Stimulated activated CD8-positive, alpha-beta memory T cell treated with anti-CD3 and anti-CD28 coated beads, Interleukin-2, amount 100 ng/mL, for 48 hours (primary cell): Measurements from ENCODE around the gene PAH.

Source experiments
- DNase-seq, 2 donors: peaks; one replicate each; pipeline ENCODE4 v3.0.0-alpha.2; 2020; ENCODE audit warnings: low read depth in 2 of 2

PAH gene

DNA sequence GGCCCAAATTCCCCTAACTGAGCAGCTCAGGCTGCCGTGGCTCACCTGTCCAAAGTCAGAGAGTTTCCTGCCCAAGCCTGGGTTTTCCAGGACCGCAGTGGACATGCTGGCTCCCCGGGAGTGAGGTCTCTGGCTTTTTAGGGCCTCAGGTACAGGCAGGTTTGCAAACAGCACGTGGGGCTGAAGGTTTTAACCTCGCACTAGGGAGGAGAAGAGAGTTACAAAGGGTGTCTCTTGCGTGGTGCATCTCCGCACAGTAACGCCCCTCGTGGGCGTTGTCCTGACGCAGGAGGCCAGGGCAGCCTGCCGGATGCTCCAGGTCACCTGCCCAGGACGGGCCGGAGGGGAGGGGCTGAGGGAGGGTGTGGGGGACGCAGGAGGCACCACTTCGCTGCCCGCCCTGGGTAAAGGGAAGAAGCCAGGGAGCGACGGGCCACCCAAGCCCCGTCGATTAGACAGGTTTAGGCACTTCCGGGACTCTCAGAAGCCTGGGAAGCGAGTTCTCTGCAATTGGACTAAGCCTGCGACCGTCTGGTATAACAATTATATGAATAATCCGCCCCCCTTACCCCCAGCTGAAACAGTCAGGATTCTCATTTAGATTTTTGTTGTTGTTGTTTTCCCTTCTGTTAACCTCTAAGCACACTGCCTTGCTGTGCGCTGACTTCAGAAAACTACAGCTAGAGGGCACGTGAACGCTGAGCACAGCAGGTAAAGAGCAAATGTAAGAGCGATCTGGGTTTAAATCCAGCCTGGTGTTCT lies at the start of gene PAH:
Gene PAH (minus strand): TSS at position 219 of the 762 bp plus-strand sequence. CDS start 114 bp downstream, at position 105.
- peak in 1 of 2 donors; percentile 6 for DNase-seq

DNA sequence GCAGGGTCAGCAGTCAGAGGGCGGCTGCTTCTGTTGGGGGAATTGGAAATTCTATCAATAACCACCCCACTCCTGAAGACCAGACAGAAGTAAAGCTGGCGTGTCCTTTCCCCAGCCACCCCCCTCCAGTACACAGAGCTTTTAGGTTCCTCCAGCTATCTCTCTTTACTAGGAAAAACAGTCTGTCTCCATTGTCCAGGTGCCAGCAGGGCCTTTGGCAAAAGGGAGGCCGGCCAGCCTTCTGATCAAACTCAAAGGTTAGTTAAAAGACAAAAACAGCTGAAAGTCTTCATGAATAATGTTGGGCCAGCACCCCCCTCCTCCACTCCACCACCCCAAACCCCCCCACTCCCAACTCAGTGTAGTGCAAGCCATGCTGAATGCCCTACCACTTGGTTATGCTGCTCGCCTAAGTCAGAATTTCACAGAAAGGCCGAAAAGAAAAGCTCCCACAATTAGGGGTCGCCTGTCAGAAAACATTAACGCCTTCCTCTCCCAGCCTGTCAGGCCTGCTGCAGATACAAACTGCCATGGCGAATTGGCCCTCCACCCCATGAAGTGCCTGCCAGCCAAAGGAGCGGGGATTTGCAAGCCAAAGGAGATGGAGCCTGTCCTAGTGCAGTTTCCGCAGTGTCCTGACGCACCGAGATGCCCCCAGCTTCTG lies 49.3 kb upstream of the PAH start:
- no peak for DNase-seq

DNA sequence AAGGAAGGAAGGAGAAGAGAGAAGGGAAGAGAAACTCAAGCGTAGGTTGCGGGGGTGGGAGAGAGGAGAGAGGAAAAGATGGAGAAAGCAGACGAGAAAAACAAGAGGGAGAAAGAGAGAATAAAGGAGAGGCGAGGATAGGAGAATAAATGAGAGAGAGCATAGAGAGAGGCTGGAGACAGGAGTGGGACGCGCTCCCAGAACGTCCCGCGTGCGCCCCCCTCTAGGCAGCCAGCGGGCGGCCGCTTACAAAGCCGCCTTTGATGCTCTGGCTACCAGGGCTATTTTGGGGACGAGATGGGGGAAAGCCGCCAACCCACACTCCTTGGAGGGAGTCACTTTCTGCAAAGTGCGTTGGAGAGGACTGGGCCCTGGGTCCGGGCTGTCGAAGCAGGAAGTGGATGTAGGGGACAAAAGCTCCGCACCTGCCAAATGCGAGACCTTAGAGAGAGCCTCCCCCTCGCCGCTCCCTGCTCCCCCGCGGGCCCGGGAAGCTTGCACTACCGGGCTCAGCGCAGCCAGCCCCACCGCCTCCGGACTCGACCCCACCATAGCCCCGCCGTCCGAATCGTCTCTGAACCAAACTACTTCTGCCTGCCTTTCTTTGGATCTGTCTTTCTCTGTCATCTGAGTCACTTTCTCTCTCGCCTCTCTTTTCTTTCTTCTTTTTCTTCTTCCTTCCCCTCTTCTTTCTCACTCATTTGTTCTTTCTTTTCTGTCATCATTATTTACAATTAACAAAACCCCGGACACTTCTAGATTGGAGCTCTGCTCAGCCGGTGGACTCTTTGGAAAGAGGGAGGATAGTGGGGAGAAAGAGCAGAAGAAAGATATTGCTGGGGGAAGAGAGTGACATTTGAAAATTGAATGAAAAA lies 48.5 kb upstream of the PAH start:
- no peak for DNase-seq

DNA sequence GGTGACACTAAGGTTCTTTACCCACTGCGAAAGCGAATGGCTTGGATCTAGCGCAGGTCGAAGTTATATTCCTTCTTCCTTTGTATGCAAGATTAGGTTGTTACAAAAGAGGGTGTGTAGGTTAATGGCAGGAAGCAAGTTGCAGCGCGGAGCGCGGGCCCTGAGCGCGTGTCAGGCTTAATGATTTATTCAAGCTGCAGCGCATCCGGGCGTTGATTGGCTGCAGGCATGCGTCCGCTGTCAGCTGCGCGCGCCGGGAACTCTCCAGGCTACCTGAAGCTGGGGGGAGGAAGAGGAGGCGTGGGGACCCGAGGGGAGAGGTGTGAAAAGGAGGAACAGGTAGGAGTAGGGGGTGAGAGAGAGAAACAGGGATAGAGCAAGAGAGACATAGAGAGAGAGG lies 47.8 kb upstream of the PAH start:
- DNase-seq: no peak

- DNase-seq: no peak
Observed at GRCh38 chr12:102963796-102964195, 46.8 kb upstream of the PAH start.

DNA sequence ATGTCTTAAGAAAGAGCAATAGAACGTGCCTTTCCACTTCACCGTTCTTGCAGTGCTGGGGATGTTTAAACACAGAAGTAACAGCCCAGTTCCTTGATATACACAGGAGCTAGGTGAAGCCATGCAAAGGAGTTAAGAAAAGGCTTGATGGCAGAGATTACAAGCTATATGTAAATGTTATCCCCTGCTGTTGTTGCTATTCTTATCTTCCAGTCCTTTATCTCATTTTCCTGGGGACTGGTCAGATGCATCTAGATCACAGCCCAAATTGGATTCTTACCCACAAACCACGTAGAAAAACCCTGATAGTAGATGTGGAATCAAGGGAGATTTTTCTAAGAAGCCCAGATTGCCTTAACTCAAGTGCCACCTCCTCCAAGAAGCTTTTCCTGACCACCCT lies 45.9 kb upstream of the PAH start:
- no peak for DNase-seq

DNA sequence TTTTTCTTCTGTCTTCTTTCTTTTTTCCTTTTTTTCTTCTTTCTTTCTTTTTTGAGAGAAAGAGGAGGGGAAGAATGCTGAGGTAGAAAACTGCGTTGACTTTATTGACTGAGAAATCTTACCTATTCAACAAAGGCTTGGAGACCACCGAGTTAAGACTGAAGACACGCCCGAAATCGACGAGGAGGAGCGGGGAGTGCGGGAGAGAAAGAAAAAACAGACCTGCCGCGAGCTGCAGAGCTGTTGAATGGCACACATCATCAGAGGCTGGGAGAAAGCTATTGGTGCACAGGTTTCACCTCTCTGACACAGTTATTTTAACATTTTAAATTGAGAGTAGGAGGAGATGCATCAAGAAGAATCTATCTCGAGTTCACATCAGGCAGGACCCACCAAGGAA lies 45.5 kb upstream of the PAH start:
- no peak for DNase-seq

DNA sequence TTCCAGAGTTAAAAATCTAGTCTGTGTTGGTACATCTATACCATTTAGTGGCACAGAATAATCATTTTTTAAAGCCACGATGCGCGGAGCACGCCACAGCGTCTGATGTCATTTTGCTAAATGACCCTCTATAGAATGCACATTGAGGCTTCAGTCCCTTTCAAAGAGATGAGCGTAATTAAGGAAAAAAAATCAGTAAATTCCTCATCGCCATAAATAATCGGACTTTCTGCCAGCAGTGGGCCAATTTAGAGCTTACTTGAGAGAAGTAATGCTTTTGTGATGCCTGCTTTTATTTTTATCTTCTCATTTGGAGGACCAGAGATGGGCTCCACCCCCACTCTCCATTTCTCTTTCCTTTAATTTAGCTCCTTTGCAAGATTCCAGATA lies 44.4 kb upstream of the PAH start:
- DNase-seq: no peak

DNA sequence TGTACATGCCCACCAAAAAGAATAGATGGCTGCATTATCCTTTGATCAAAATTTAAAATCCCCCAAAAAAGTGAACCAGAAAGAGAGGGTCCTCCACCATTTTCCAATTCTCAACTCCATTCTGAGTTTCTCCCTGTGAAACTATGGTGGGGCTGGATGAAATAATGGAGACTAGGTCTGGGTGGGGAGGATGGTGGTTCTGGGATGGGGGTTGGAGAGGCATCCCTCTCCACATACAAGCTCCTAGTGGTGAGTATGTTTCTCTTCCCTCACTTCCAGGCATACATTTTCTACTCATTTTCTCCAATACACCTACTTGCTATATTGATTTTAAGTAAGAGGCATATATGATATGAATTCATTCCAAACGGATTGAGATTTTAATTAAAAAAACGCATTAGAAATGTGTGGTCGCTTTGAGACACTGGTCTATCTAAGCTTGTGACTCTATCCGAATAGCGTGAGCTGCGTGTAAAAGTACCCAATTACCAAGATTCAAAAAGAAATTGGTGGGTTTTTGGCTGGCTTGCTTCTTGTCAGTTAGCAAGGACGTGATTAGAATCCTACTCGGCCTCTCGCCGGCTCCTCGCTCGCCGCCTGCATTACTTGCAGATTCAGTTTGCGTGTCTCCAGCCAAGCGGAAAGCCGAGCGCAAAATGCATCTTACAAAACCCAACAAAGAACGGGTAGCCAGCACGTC lies 43.9 kb upstream of the PAH start:
- no peak for DNase-seq

DNA sequence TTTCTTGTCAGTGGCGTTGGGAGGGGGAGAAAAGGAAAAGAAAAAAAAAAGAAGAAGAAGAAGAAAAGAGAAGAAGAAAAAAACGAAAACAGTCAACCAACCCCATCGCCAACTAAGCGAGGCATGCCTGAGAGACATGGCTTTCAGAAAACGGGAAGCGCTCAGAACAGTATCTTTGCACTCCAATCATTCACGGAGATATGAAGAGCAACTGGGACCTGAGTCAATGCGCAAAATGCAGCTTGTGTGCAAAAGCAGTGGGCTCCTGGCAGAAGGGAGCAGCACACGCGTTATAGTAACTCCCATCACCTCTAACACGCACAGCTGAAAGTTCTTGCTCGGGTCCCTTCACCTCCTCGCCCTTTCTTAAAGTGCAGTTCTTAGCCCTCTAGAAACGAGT lies 42.3 kb upstream of the PAH start:
- no peak for DNase-seq

GRCh38 chr12:102958830-102959176 lies 41.8 kb upstream of the PAH start:
- no peak for DNase-seq

DNA sequence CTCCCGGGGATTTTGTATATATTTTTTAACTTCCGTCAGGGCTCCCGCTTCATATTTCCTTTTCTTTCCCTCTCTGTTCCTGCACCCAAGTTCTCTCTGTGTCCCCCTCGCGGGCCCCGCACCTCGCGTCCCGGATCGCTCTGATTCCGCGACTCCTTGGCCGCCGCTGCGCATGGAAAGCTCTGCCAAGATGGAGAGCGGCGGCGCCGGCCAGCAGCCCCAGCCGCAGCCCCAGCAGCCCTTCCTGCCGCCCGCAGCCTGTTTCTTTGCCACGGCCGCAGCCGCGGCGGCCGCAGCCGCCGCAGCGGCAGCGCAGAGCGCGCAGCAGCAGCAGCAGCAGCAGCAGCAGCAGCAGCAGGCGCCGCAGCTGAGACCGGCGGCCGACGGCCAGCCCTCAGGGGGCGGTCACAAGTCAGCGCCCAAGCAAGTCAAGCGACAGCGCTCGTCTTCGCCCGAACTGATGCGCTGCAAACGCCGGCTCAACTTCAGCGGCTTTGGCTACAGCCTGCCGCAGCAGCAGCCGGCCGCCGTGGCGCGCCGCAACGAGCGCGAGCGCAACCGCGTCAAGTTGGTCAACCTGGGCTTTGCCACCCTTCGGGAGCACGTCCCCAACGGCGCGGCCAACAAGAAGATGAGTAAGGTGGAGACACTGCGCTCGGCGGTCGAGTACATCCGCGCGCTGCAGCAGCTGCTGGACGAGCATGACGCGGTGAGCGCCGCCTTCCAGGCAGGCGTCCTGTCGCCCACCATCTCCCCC lies 41.2 kb upstream of the PAH start:
- DNase-seq: no peak

DNA sequence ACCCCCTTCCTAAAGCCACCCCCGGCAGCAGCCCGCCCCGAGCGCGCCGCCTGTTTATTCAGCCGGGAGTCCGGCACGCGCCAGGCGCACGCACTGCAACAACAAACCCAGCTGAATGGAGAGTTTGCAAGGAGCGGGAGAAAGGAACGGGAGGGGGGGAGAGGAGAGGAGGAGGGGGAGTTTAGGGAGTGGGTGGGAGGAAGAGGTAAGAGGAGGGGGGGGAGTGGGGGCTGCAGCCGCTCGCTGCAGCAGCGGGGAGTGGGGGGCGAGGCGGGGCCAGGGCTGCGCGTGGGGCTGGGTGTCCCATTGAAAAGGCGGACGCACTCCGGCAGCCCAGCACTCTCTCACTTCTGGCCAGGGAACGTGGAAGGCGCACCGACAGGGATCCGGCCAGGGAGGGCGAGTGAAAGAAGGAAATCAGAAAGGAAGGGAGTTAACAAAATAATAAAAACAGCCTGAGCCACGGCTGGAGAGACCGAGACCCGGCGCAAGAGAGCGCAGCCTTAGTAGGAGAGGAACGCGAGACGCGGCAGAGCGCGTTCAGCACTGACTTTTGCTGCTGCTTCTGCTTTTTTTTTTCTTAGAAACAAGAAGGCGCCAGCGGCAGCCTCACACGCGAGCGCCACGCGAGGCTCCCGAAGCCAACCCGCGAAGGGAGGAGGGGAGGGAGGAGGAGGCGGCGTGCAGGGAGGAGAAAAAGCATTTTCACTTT lies 40.5 kb upstream of the PAH start, which contains the start of gene ASCL1:
Gene ASCL1 (plus strand): TSS at position 336 of the 712 bp plus-strand sequence. CDS start 571 bp downstream, outside the sequence.
- DNase-seq: no peak

GRCh38 chr12:102956738-102957327 lies 39.8 kb upstream of the PAH start:
- no peak for DNase-seq

DNA sequence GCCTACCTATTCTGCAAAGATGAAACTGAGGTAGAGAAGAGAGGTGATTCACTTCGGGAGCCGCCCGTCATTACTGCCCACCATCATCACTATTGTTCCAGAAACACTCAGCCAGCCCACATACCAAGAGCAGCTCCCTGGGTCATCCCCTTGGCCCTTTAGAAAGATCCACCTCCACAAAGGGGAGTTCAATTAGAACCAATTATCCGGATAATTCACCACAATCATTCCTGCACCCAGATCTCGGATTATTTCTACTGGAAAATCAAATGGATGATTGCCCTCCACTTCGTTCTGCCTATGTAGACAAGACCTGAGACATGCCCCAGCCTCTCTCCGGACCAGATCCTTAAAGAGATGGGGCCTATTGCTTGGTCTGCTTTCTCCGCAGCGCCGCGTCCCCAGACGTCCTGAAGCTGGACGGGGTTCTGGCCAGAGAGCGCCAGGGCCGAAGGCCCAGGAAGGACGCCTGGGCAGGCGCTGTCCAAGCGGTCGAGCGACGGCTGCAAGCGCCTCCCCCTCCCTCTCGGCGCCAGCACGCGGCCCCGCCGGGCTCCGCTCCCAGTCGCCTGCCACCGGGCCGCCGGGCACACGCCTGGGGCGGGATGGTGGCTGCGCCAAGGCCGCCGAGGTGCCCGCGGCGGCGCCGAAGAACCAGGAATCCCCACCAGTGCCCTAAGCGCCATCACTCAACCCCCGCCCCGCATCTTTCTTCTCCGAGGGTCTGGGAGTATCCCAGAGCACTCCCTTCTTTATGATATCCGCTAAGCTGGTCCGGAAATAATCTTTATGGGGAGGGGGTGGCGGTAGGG lies 39.1 kb upstream of the PAH start:
- no peak for DNase-seq

- DNase-seq: no peak
Observed at GRCh38 chr12:102954134-102954533, 37.1 kb upstream of the PAH start.

DNA sequence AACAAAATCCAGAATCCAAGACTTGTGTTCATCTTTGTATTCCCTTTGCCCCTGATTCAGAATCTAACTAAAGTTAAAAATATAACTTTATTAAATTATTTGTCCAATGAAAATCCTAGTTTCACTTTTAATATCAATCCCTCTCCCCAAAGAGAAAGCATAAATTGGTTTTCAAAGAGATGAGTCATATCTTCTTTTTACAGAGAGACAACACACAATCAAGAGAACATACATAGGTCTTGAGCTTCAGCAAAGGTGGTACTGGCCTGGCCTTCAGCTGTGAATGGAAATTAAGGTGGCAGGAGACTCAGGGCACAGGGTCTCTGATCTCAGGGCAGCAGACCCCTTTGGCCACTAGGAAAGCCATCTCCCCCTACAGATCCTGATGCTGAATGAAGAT lies 36.2 kb upstream of the PAH start:
- no peak for DNase-seq

- DNase-seq: no peak
Observed at GRCh38 chr12:102951841-102952240, 34.8 kb upstream of the PAH start.

- no peak for DNase-seq
Observed at GRCh38 chr12:102950950-102951619, 34.0 kb upstream of the PAH start.
